Fibroblast of lung (primary cell): ENCODE data around the gene USP33. TPM values are rescaled to one million over a fixed set of nuclear protein-coding genes. Genes with fewer than 3 reads are reported as not detected.

Experiments used
- DNase-seq, 2 donors: peaks; one replicate each; pipeline versions ENCODE4 v3.0.0 to v3.0.0-alpha.2; 2010; ENCODE audit warnings: low read depth in 2 of 2
- H2AFZ ChIP-seq: 2 replicates; pipeline ENCODE4 v1.5.1; 2012; ENCODE audit warnings: low read length, control low read depth, inconsistent platforms
- H3K27ac ChIP-seq: 2 replicates; pipeline ENCODE4 v1.5.1; 2011; ENCODE audit warnings: low read length, control low read depth; ENCODE audit not compliant: insufficient read depth
- H3K27me3 ChIP-seq: 2 replicates; pipeline ENCODE4 v1.5.1; 2011; ENCODE audit warnings: mild to moderate bottlenecking, low read length; ENCODE audit not compliant: control insufficient read depth, insufficient read depth
- H3K36me3 ChIP-seq: 2 replicates; pipeline ENCODE4 v1.5.1; 2011; ENCODE audit warnings: low read length; ENCODE audit not compliant: control insufficient read depth, insufficient read depth
- H3K4me1 ChIP-seq: 2 replicates; pipeline ENCODE4 v1.5.1; 2011; ENCODE audit warnings: low read length; ENCODE audit not compliant: control insufficient read depth, insufficient read depth; ENCODE audit errors: extremely low read depth
- H3K4me2 ChIP-seq: 2 replicates; pipeline ENCODE4 v1.5.1; 2011; ENCODE audit warnings: low read length, control low read depth; ENCODE audit not compliant: insufficient read depth; ENCODE audit errors: extremely low read depth
- H3K4me3 ChIP-seq, 4 experiments: fragments of 200-600 bp in 1 of 4; sonication (generic) in 1 of 4; replicated peaks in 1 of 4; 2 replicates each; pipeline ENCODE4 v1.5.1; 2011 to 2016; ENCODE audit warnings: low read length in 4 of 4, low read depth in 3 of 4, mild to moderate bottlenecking in 3 of 4, control low read depth in 2 of 4, inconsistent platforms in 1 of 4, mixed read lengths in 1 of 4; ENCODE audit not compliant: insufficient read depth in 1 of 4; ENCODE audit errors: control extremely low read depth in 1 of 4
- H3K79me2 ChIP-seq: 2 replicates; pipeline ENCODE4 v1.5.1; 2012; ENCODE audit warnings: mild to moderate bottlenecking, low read length, inconsistent platforms; ENCODE audit not compliant: control insufficient read depth, insufficient read depth
- H3K9ac ChIP-seq: 2 replicates; pipeline ENCODE4 v1.5.1; 2011; ENCODE audit warnings: mild to moderate bottlenecking, low read length, control low read depth; ENCODE audit not compliant: insufficient read depth
- H3K9me3 ChIP-seq: 2 replicates; pipeline ENCODE4 v1.5.1; 2012; ENCODE audit warnings: low read depth, low read length; ENCODE audit not compliant: control insufficient read depth, insufficient read depth
- H4K20me1 ChIP-seq: 2 replicates; pipeline ENCODE4 v1.5.1; 2011; ENCODE audit warnings: low read length; ENCODE audit not compliant: control insufficient read depth, insufficient read depth; ENCODE audit errors: extremely low read depth
- CTCF ChIP-seq, 2 donors: IDR thresholded peaks in 1 of 2; conservative IDR thresholded peaks in 1 of 2; 1 replicate in 1 of 2; 2 replicates in 1 of 2; pipeline ENCODE4 v1.5.1; 2011 to 2012; ENCODE audit warnings: low read length in 2 of 2, control low read depth in 1 of 2, inconsistent platforms in 1 of 2, low read depth in 1 of 2, mild to moderate bottlenecking in 1 of 2
- EZH2 ChIP-seq: IDR thresholded peaks from 2 replicates; pipeline ENCODE4 v1.5.1; 2012; ENCODE audit warnings: low read length, control low read depth, mild to moderate bottlenecking; ENCODE audit errors: missing control alignments
- polyA plus RNA-seq, 2 donors: library from polyadenylated mRNA; depleted of rRNA in 1 of 2; stranded (reverse) in 1 of 2; unstranded in 1 of 2; fragments of >200 nt; gene quantifications; 2 replicates each; pipeline ENCODE4 v1.2.1, GENCODE V29; 2011 to 2012; ENCODE audit warnings: missing spikeins in 1 of 2
- total RNA-seq: library from RNA; depleted of rRNA; stranded (reverse); fragments of >200 nt; gene quantifications from 2 replicates; pipeline ENCODE4 v1.2.1, GENCODE V29; 2014

The USP33 gene
- total and polyA plus RNA-seq, 2 donors (not counting 1 experiment from before 2014, with no cell fraction given) = 63.7 to 126 TPM

GRCh38 chr1:77776007-77776700 lies 16.5 kb upstream of the USP33 start:
- Histone ChIP-seq H3K36me3 (no peaks in the 10 kb centered on the region), H3K4me3 (no peak overlapping the region), H3K4me1 (no peaks in the 10 kb centered on the region), H3K9ac (no peak overlapping the region), H3K4me2 (no peak overlapping the region), H3K27ac (no peak overlapping the region), H2AFZ (no peak overlapping the region), H4K20me1 (no peaks in the 10 kb centered on the region), H3K27me3 (no peaks in the 10 kb centered on the region), H3K79me2 (peaks cover 17% of the 10 kb centered on the region), H3K9me3 (no peaks in the 10 kb centered on the region)
- DNase-seq = peak in 1 of 2 donors; percentile 40
- TF ChIP-seq EZH2 = no peak
- no peak for TF ChIP-seq CTCF (conservative IDR thresholded peaks at IDR 0.05 in 1 of 2, IDR thresholded peaks at IDR 0.05 in 1 of 2; ENCODE audit: low read depth in 1 of 2, low read length in 2 of 2)

GRCh38 chr1:77768006-77768405 lies 8.4 kb upstream of the USP33 start:
- no peak overlapping the region for H2AFZ ChIP-seq
- TF ChIP-seq EZH2 (no peak), CTCF (conservative IDR thresholded peaks at IDR 0.05 in 1 of 2, IDR thresholded peaks at IDR 0.05 in 1 of 2; ENCODE audit: low read depth in 1 of 2, low read length in 2 of 2) (no peak)
- no peak overlapping the region for H3K4me2 ChIP-seq
- H3K79me2 ChIP-seq = no peaks in the 10 kb centered on the region
- no peaks in the 10 kb centered on the region for H4K20me1 ChIP-seq
- H3K4me1 ChIP-seq = no peaks in the 10 kb centered on the region
- DNase-seq = no peak
- H3K36me3 ChIP-seq = no peaks in the 10 kb centered on the region
- H3K27ac ChIP-seq = no peak overlapping the region
- H3K9ac ChIP-seq = no peak overlapping the region
- no peak overlapping the region for H3K4me3 ChIP-seq
- H3K27me3 ChIP-seq = no peaks in the 10 kb centered on the region
- H3K9me3 ChIP-seq = no peaks in the 10 kb centered on the region

- H3K9me3 ChIP-seq = no peaks in the 10 kb centered on the region
These were observed 2.4 kb upstream of the USP33 start for GRCh38 chr1:77762072-77762476.

More at GRCh38 chr1:77762072-77762476, 2.4 kb upstream of the USP33 start:
- Histone ChIP-seq H3K27me3 (no peaks in the 10 kb centered on the region), H3K36me3 (no peaks in the 10 kb centered on the region), H3K9ac (no peak overlapping the region), H3K4me1 (peaks cover 2% of the 10 kb centered on the region), H3K4me2 (no peak overlapping the region), H2AFZ (no peak overlapping the region), H3K27ac (no peak overlapping the region), H3K4me3 (no peak overlapping the region), H4K20me1 (no peaks in the 10 kb centered on the region), H3K79me2 (peaks cover 23% of the 10 kb centered on the region)
- TF ChIP-seq EZH2 (no peak), CTCF (conservative IDR thresholded peaks at IDR 0.05 in 1 of 2, IDR thresholded peaks at IDR 0.05 in 1 of 2; ENCODE audit: low read depth in 1 of 2, low read length in 2 of 2) (no peak)
- DNase-seq = peak; percentile 70 to 79
